SKM-1 (cell line): ENCODE data around the gene CDX1.

Experiments used
- DNase-seq: peaks from one replicate; lab custom pipeline; 2025; ENCODE audit not compliant: unreplicated experiment; lab: John Stamatoyannopoulos, UW

Gene CDX1

DNA sequence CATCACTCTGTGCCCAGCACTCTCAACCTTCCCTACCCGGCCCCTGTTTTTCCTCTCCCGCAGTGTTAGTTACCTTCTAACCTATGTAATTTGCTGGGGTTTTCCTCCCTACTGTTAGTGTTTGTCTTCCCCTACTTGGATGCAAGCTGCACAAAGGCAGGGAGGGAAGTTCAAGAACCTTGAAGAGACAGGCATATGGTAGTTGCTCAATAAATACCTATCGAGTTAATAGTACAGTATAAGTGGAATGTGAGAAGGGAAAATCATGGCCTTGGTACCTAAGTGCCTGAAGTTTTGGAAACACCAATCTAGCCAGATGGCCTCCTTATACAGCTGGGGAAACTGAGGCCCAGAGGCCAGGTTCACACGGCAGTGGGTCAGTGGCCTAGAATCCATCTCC lies 35.1 kb upstream of the CDX1 start:
- no peak for DNase-seq

DNA sequence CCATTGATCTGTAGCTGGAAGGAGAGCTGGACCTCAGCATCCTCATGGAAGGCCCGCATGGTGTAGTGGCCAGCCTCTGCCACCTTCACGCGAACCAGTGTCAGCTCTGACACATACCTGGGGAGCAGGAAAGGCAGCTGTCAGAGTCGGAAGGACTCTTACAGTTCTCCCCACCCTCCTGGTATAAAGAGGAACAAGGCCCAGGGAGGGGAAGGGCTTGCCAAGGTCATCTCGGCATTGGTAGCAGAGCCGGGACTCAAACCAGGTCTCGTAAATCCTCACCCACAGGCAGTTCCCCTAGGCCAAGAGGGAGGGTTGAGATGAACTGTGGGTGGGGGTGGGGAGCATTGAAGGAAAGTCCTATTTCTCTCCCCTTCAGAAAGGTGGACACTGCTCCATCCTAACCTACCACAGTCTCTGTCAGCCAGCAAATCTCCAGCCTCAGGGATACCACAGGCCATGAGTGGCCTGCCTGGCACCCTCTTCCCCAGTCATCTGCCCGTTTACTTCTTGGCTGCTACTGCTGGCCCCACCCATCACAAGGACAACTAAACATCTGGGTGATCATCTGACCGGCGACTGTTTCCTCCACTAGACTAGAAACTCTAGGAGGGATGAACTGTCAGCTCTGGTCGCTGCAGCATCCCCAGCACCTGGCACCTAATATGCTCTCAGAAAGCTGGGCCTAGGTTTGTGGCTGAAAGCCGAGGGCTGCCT lies 34.4 kb upstream of the CDX1 start:
- peak; percentile 74 for DNase-seq

DNA sequence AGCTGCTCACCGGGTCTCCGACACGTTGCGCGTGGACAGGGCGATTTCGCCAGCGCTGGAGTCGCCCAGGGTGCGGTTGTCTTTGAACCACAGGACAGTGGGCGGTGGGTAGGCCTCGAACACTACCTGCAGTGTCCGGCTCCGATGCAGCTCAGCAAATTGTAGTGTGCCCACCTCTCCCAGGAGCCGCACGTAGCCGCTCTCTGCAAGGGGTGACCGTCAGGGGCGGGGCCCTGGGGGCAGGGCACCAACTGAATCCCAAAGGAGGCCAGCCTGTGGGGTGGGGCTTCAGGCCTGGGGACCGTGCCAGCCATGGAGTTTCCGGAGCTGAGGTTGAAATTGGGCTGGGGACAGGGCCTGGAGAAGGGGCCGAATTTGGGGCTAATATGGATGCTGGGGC lies 33.8 kb upstream of the CDX1 start:
- no peak for DNase-seq

DNA sequence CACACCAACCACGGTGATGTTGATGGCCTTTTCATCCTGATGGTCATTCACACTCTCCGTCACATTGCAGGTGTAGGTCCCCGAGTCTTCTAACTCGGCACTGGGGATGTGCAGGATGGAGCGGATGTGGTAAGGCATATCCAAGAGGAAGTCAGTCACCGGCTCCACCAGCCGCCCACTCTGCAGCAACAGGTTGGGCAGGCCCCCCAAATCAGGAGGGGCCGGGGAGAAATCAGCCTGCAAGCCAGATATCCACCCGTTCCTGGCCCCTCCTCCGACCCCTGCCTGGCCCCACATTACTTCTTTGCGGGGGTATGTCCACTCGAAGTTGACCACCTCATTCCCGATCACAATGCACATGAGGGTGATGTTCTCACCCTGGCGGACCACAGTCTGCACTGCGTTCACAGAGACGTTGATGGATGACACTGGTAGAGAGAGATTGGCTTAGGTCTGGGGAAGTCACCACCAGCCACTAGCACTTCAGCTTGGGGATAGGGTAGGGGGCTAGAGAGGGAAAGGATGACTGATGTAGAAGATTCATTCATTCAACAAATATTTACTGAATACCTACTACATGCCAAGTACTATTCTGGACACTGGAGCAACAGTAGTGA lies 32.9 kb upstream of the CDX1 start:
- DNase-seq = no peak

DNA sequence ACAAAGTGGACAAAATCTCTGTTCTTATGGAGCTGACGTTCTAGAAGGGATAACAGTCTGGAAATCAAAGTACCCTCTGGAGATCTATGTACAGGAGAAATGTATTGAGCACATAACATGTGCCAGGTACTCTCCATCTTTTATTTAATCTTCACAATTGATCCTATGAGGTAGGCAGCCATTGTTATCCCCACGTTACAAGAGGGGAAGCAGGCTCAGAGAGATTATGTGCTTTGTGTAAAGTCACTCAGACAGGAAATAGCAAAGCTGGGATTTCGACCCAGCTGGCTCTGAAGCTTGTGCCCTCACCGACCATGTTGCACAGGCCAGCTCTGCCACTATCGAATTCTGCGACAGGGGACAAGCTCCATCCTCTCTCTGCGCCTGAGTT lies 32.4 kb upstream of the CDX1 start:
- no peak for DNase-seq

DNA sequence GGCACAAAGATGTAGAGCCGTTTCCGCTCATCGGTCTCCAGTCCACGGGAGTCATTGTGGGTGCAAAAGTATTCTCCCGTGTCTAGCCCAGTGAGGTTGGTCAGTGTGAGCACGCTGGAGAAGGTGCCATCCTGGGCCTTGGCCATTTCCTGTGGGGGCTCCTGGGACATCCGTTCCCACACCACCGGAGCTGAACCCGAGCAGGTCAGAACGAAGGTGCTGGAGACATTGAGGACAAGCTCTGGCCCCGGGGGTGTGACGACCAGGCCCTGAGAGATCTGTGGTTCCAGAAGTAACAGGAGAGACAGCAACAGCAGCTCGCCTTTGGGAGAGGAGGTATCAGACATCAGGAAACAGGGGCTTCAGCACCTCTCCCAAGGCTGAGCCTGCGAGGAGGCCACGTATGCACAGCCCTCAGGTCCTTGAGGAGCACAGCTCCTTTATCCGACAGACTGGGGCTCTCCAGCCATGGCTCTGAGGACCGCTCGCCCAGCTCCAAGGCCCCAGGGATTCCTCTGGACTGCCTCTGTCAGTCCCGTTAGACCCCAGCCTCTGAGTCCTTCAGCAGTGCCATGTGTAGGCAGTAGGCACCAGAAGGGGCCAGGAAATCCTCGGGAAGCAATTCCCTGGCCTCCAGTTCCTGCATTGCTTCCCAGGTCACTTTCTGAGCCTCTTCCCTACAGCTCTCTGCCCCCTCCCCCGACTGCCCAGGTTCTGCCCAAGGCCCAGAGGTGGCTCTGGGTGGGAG lies 30.8 kb upstream of the CDX1 start:
- DNase-seq = no peak

DNA sequence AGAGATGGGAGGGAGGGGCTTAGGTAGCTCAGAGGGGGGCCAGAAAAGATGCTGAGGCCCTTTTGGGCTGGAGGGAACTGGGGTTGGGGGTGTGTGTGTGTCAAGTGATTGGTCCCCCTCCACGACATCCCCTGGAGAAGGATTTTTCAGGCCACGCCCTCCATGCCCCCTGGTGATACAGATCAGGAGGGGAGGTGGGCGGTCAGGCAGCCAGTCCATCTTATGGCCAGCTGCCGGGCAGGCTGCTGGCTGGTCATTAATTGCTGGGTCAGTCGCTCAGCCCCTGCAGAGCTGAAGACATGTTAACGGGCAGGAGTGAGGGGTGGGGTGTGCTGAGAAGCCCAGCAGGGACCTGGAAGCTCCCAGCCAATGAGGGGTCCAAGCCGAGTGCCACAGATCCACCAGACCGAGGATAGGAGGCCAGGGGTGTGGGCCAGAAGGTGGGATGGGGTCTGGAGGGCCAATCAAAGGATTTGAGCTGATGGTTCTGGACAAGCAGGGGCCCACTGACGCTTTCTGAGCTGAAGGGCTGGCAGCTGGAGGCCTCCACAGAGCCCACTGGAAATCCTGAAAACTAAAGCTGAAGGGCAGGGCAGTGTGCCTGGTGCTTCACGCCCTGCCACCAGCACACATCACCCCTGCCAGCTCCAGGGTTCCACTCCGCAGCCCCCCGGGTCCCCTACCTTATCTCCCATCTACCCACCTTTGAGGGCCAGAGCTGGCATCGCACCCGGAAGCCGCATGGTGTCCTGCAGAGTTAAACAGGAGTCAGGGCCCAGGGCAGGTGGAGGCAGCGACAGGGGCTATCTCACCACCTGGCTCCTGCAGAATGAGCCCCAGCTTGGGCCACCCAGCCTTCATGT lies 30.0 kb upstream of the CDX1 start:
- DNase-seq = no peak

DNA sequence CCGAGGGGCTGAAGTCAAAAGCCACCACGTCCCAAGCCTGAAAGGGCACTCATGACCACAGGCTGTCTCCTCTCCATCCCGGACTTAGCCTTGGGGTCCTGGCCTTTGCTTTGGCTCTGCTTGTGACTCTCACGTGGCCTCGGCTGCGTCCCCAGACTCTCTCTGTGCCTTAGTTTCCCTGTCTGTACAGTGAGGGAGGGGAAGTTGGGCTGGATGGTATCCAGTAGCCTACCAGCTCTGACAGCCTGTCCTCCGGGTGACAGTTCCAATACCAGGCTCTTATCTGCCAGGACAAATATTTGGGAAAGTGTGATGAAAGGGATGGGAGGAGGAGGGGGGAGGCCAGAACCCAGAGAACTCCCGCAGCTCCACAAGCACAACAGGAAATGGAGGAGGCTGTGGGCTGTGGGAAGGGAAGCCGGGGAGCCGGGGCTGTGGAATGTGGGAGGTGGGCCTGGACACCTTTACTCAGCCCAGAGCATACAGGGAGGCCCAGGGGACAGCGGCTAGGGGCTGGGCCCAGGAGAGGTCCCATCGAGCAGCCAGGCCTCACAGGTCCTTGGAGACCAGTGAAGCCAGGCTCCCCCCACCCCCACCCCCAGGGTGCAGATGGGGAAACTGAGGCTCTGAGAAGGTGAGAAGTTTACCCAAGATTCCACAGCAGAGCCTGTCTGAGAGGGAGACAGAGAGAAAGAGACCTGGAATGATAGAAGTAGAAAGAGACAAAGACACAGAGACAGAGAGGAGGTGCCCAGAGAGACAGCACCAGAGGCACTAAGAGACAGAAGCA lies 29.2 kb upstream of the CDX1 start:
- no peak for DNase-seq

DNA sequence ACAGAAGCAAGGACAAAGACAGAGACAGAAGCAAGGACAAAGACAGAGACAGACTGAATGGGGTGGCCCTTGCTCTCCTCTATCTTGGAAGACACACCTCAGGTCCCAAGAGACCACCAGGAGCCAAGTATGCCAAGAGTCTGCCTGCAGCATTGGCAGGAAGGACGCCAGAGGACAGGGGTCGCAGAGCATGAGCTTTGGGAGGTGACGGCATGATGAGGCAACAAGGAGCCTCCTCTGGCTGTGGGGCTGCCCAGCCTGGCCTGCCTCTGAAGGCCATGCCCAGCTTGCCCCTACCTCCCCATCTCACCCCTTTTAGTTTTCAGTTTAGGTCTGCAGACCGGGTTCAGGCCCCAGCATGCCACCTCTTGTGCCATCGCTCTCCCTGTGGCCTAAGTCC lies 28.6 kb upstream of the CDX1 start:
- DNase-seq = no peak

DNA sequence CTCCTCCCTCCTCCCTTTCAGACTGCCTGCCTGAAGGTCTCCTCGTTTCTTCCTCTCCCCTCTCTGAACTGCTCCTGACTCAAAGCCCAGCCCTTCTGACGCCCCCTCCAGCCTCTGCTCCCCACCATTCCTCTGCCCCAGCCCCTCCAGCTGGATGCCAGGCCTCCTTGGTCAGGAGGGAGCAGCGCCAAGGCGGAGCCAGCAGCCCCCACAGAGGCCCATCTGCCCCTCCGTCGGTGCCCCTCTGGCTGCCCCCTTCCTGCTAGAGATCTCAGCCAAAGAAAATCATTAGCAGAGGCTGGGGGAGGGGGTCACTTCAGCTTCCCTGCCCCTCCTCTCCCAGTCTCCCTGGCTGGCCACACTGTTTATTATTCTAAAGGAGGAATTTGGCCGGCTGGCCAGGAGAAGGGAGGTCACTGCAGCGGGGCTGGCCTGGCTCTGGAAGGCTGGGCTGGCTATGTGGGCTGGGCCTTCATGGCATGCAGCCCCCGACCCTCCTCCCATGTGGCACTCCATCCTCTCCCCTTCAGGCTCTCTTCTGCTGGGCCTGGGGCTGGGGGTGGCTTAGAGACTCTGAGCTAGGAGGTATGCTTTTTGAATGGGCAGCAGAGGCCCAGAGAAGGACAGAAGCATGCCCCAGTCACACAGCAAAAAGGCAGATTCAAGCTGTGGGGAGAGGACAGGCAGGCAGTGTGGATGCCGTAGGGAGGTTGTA lies 27.9 kb upstream of the CDX1 start:
- DNase-seq = no peak

DNA sequence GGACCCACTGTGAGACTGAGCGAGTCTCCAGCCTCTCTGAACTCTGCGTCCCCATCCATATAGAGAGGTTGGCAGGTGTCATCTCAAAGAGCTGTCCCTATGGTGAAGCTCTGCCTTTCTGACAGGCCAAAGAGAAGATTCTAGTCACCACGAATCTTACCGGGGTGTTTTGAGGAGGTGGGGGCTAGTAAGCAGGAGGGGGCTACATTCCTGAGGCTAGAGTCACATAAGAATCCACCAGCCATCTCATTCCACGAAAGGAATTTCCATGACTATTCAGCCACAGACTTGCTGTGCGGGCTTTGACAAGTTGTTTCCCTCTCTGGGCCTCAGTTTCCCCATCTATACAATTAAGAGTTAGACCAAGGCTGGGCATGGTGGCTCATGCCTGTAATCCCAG lies 27.2 kb upstream of the CDX1 start:
- DNase-seq = no peak

DNA sequence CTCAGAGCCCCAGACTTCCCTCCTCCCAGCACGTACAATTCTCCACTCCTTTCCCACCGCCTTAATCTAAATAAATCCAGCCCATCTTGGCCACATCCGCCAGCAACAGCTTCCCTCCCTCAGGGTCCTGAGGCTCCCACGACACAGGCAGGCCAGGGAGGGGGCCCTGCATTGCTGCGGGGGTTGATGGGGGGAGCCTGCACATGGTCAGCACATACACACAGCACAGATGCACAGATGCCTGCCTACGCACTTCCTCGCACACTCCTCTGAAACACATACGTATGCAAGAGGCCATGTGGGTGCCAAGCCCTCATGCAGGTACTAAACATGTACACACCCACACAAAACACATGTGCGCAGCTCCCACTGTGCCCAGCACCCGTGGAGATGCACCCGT lies 25.7 kb upstream of the CDX1 start:
- no peak for DNase-seq

DNA sequence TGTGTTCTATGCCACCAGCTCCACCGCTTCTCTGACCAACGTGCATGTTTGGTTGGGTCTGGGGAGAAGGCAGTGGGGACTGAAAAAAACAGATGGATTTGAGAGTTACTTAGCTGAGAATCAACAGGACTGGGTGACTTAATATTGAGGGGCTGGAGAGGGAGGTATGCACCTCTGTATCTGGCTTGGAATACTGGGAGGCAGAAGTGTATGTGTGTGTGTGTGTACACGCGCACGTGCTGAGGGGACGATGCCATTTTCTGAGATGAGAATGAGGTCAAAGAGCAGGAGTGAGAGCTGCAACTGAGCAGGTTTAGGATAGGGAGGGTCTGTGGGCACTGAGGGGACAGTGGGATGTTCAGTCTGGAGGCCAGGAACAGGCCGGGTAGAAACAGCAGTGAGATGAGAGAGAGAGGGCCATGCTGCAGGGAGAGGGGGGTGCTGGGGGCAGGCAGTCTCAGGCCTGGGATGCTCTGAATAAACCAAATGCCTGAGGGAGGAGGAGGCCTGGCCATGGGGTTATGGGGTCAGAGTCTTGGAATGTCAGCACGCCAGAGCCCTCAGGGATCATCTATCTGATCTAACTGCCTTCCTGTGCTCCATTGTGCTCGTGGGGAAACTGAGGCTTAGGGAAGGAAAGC lies 24.9 kb upstream of the CDX1 start:
- DNase-seq = no peak

DNA sequence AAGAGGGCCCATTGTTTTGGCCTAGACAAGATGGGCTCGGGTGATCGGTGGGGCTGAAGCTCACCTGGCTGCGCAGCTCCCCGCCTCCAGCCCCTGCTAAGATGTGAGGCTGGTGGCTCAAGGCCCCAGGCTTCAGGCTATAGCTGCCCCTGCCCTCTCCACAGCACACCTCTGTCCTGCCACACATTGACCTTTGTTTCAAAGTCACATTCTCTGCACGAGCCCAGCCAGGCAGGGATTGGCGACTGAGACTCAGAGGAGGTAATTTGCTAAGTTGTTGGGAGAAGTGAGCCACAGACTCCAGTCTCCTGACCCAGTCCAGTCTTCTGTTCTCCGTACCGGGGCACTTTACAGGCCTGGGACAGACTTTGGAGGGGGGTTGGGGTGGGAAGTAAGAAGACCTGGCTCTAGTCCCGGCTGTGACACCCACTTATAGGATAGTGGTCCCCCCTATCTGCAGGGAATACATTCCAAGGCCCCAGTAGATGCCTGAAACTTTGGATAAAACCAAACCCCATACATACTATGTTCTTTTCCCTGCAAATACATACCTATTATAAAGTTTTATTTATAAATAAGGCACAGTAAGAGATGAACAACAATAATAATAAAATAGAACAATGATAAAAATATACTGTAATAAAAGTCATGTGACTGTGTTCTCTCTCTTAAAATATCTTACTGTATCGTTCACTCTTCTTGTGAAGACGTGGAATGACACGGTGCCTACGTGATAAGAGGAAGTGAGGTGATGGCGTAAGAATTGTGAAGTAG lies 24.2 kb upstream of the CDX1 start:
- DNase-seq = peak; percentile 76

DNA sequence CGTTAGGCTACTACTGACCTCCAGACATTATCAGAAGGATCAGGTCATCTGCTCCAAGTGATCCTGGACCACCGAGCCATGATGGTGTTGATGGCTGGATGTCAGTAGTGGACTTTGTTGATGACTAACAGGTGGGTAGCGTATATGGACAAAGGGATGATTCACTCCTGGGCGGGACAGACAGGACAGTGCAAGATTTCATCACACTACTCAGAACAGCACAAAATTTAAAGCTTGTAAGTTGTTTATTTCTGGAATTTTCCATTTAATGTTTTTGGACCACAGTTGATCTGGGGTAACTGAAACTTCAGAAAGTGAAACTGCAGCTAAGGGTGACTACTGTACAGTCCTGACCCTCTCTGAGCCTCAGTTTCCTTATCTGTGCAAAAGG lies 23.6 kb upstream of the CDX1 start:
- DNase-seq = no peak

DNA sequence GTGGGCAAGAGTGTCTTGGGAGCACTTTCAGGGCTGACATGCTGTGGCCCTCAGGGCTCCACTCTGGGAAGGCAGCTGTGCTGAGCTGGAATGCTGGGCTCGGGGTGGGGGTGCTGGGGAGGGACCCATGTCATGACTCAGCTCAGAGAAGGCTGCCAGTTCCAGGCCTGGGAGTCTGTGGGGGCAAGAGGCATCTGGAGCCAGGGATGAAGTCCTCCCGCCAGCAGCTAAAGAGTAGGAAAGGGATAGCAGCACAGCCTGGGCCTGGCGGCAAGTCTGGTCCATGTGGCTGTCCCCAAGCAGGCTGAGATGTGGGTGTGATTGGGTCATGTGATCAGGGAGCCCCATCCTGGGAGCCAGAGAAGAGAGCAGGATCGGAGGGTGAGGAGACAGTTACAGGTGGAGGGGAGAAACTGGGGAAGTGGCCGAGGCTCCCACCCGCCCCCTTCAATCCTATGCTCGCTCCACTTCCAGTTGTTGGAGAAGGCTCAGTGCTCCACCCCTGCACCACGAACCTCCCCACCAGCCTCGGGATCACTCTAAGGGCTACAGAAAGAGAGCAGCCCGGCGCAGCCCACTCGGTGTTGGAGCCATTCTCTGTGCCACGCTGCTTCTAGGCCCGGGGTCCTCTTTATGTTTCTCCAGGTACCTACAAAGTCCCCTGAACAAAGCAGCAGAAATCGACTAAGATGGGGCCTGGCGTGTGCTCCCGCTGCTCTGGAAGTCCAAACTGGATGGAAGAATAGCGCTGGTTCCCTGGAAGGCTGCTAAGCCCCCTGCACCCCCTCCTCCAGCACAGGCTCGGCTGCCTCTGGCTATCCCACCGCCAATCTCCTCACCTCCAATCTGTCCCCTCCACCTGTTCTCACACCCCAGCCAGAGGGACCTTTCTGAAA lies 23.0 kb upstream of the CDX1 start:
- DNase-seq = no peak

DNA sequence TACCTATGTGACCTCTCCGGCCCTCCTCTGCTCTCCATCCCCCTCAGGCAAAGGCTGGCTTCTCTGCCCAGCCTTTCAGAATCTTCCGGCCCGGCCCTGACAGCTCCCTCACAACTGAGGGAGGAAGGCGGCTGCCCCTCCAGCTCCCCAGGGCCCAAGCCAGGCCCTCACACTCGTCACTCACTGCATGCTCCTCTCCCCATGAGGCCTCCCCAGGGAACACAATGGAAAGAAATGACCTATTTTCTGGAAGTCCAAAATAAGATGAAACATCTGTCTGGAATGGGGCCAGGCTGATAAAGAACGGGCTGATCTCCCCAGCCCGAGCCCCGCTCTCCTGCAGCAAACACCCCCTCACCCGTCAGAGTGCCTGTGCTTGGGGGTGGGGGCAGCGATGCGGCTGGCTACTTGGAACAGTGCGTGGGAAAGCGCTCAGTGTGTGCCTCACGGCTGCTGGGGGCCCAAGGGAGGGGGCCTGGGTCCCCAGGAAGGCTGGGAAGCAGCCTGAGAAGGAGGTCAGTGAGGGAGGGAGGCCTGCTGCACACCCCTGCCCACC lies 22.3 kb upstream of the CDX1 start:
- no peak for DNase-seq

DNA sequence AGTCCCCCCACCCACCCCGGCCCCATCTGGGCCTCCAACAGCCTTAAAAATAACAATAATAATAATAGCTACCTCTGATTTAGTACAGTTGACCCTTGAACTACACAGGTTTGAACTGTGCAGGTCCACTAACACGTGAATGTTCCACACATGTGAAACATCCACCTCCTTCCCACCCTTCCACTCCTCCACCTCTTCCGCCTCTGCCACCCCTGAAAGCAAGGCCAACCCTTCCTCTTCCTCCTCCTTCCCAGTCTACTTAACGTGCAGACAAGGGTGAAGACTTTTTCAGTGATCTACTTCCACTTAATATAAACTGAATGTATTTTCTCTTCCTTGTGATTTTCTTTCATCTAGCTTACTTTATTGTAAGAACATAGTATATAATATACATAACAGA lies 21.7 kb upstream of the CDX1 start:
- DNase-seq = no peak
